Dedifferentiated amniotic fluid mesenchymal stem cell (primary cell): ENCODE results near the gene SPATA1.
"Not testable (repeated sequence)": the region's sequence is repeated elsewhere in the genome, so short reads cannot be mapped to it uniquely, and the experiment has no call there.

Experiments
- DNase-seq: peaks from one replicate; pipeline ENCODE4 v3.0.0-alpha.2; 2016; ENCODE audit errors: extremely low spot score

SPATA1 gene, protein sequence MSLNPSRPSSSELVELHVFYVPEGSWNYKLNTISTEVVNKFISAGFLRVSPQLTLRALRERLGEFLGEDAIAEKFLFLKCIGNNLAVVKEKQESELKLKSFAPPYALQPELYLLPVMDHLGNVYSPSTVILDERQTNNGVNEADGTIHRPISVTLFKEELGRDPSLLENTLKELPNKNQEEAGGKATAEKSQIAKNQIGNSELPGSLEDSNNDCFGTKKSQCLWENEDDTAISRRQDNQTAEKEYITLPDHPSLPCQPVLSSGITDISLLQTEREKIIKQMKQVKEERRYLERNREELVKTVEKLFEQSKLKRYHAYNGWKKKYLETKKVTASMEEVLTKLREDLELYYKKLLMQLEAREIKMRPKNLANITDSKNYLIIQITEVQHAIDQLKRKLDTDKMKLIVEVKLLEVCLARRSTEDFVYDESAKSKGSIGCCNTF

DNA sequence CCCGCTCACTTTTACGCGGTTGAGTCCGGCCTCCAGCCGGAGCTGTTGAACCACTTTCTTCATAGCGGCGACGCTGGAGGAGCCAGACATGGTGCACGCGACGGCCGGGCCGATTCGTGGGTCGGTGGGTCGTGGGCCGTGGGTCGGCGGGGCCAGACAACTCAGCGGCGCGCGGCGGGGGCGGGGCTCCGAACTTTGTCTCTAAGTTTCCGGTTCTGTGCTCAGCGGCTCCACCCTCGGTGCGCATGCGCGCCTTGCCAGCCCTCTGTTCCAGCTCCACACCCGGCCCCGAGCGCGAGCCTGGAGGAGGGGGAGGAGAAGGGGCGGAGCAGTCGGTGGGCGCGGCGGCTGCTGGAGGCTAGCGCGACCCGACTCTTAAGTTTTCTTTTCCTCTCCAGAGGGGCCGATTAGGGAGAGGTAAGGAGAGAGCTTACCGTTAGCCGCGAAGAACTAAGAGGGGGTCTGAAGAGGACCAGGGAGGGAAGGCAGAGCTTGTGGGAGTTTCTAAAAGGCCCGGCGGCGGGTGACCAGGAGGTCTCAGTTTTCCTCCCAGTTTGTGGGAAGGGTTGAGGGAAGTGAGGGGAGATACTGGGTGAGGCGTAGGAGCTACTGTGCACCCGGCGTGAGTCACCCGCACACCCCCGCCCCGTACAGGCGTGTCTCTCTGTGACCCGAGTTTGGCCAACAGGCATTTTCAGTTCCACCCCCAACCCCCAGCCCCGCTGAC is at the start of gene SPATA1, which contains the start of gene GNG5:
TSS of gene SPATA1 (plus strand) at position 385 of the 727 bp plus-strand sequence. CDS start 9,974 bp downstream, outside the sequence.
TSS of gene GNG5 (minus strand) at position 580 of the 727 bp plus-strand sequence. CDS start at position 90, 490 bp downstream.
- peak; percentile 97 for DNase-seq

- DNase-seq, result no peak
Observed at GRCh38 chr1:84462118-84462517, 44.1 kb upstream of the SPATA1 start.

GRCh38 chr1:84467298-84467697 is 38.9 kb upstream of the SPATA1 start:
- DNase-seq, result no peak

DNA sequence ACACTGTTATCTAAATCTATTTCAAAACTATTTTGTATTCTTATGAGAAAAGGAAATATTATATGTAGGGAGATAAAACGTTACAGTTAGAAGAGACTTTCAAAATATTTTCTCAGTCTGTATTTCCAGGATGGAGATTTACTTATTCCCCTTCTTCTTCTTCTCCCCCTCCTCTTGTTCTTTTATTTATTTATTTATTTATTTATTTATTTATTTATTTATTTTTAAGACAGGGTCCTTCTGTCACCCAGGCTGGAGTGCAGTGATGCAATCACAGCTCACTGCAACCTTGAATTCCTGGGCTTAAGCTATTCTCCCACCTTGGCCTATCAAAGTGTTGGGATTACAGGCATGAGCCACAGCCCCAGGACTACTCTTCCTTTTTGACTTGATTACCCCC is 30.0 kb upstream of the SPATA1 start:
- no peak for DNase-seq

DNA sequence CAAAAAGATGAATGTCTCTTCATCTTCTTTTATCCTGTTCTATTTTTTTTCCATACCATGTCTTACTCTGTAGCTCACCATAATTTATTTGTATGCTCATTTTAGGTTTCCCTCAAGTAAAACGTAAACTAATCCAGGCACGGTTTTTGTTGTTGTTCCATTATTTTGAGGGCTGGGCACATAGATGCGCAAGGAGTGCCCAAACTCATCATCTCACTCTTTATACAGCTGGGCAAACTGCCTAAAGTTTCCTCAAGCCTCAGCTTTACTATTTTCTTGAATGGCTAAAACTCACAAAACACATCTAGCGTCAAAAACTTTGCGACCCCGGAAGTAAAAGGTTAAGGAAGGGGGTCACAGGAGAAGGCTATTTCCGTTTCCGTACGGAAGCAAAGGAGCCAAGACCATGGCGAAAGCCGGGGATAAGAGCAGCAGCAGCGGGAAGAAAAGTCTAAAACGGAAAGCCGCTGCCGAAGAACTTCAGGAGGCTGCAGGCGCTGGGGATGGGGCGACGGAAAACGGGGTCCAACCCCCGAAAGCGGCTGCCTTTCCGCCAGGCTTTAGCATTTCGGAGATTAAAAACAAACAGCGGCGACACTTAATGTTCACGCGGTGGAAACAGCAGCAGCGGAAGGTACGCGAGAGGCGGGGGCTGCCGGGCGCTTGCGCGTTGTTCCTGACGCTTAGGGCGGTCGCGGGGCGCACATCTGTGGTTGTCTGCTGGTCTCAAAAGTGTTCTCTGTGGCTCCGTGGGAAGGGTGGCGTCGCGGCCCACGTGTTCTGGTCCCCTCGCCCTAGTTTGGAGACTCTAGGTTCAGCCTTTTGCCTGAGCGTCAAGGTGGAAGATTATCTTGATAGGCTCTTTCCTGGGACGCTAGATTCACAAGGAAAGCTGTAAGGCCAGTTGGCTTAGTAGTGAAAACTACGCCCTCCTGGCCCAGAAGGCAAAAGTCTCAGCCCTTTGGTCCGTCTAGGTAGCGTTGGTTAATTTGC is 27.0 kb upstream of the SPATA1 start, which contains the start of gene RPF1:
TSS of gene RPF1 (plus strand) at position 391 of the 993 bp plus-strand sequence. CDS start at position 407, 16 bp downstream.
- DNase-seq, result peak; percentile 76

- DNase-seq, result no peak
Observed at GRCh38 chr1:84479998-84480397, 26.2 kb upstream of the SPATA1 start.

GRCh38 chr1:84480650-84481049 is 25.5 kb upstream of the SPATA1 start:
- DNase-seq, result no peak

GRCh38 chr1:84481317-84481716 is 24.9 kb upstream of the SPATA1 start:
- no peak for DNase-seq

GRCh38 chr1:84488107-84488506 is 18.1 kb upstream of the SPATA1 start:
- no peak for DNase-seq

DNA sequence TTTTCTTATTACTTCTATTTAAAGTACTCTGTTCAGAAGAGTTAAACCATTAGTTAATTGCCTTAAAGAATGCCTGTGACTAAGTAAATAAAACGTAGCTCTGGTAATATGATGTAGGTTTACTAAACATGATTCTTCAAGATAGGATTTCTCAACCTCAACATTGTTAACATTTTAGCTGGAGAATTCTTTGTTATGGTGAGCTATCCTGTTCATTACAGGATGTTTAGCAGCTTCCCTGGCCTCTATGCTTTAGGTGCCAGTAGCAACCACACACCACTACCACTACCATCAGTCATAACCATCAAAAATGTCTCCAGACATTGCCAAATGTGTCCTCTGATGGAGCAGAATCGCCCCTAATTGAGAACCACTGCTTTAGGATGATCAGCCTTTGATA is 16.4 kb upstream of the SPATA1 start:
- no peak for DNase-seq

- no peak for DNase-seq
Observed at GRCh38 chr1:84492726-84493125, 13.5 kb upstream of the SPATA1 start.

DNA sequence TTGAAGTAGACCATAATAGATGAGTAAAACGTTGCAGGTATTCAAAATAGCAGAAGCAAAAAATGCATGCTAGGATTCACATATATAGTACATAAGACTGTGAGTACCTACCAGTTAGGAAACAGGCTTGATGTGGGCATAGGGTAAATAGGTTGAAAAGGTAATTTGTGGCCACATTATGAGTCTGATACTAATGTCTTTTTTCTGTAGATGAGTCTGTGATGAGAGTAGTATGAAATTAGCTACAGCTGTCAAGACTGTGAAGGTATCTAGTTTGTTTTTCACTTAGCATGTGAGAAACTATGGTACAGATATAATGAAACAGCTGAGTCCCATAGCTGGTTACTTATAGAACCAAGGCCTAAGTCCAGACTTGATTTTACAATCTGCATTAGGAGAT is 12.4 kb upstream of the SPATA1 start:
- DNase-seq, result no peak

DNA sequence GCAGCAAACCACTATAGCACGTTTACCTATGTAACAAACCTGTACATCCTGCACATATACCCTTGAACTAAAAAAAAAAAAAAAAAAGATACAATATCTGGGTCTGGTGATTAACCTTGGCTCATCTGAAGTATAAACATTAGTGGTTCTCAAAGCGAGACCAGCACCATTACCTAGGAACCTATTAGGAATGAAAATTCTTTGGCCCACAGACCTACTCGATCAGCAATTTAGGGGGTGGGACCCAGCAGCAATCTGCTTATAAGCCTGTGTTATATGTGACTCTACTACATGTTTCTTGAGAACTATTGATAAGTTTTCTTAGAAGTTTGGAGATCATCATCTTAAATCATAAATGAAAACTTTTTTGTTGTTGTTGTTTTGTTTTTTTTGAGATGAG is 9.7 kb upstream of the SPATA1 start:
- no peak for DNase-seq

DNA sequence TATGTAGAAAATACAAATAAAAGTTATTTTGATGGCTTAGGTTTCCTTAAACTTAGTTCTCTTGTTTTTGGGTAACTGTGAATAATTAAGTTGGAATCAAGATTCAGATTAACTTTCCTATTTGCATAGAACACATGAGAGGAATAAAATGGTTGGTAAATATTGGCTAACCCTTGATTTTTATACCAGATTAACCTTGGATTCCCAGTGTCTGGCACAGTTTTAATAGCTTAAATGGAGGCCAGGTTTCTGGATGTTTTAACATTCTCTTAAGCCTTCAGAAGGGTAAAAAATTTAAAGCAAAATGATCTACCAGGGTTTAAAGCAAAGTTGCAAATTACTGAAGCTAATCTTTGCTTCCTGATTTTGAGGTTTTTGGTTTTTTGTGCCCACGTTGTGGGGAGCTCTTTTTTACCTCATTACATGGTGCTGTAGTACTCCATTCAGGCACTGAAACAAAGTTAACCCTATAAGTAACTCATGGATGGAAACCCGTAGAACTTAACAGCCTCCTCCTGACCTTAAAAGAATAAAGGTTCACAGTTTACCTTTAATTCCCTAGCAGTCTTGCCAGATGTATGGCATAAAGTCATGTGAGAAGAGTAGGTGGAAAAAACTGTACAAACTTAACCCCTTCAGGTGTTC is 8.4 kb upstream of the SPATA1 start:
- no peak for DNase-seq

GRCh38 chr1:84502927-84503326 is 3.3 kb upstream of the SPATA1 start:
- no peak for DNase-seq

GRCh38 chr1:84504580-84505492 is 1.4 kb upstream of the SPATA1 start:
- DNase-seq, result peak; percentile 56

- peak; percentile 27 for DNase-seq
Observed at GRCh38 chr1:84505493-84506001, 639 bp upstream of the SPATA1 start.

- no peak for DNase-seq
Observed at GRCh38 chr1:84506729-84507453, 705 bp downstream of the SPATA1 start.

GRCh38 chr1:84507887-84508286 is 1.7 kb downstream of the SPATA1 start:
- DNase-seq, result not testable (repeated sequence)
